Coronary artery (tissue), 2 donors: ENCODE measurements around the gene NFYB.

ENCODE experiments used
- DNase-seq: peaks from one replicate; pipeline ENCODE4 v3.0.0-alpha.2; 2017; ENCODE audit warnings: low spot score
- H3K27ac ChIP-seq, 2 donors: fragments of 200-600 bp; sonication (generic); one replicate each; pipeline ENCODE4 v1.5.1; 2016 to 2019
- H3K4me3 ChIP-seq: fragments of 200-600 bp; sonication (generic); 2 replicates; pipeline ENCODE4 v1.5.1; 2016; ENCODE audit warnings: mild to moderate bottlenecking, moderate library complexity
- CTCF ChIP-seq: fragments of 200-600 bp; sonication (generic); IDR thresholded peaks from one replicate; pipeline ENCODE4 v1.5.1; 2019; ENCODE audit warnings: antibody characterized with exemption

The NFYB gene

GRCh38 chr12:104079024-104079423 lies 59.0 kb downstream of the NFYB start:
- no peak for TF ChIP-seq CTCF
- DNase-seq: no peak
- Histone ChIP-seq H3K27ac (no peak overlapping the region), H3K4me3 (no peak overlapping the region)

GRCh38 chr12:104073699-104074098 lies 64.3 kb downstream of the NFYB start:
- no peak overlapping the region for H3K27ac ChIP-seq
- no peak for TF ChIP-seq CTCF
- DNase-seq: no peak
- H3K4me3 ChIP-seq: no peak overlapping the region

GRCh38 chr12:104072099-104072498 lies 65.9 kb downstream of the NFYB start:
- DNase-seq: no peak
- no peak for TF ChIP-seq CTCF

More at GRCh38 chr12:104072099-104072498, 65.9 kb downstream of the NFYB start:
- Histone ChIP-seq H3K4me3 (no peak overlapping the region), H3K27ac (no peak overlapping the region)
